A673 (cell line): ENCODE results near the gene LGALS13.

Source experiments
- EZH2 ChIP-seq: fragments of 200-600 bp; sonication (generic); IDR thresholded peaks from 2 replicates; pipeline ENCODE4 v1.6.1; 2017; ENCODE audit warnings: borderline replicate concordance, low read depth, mild to moderate bottlenecking, mixed read lengths, antibody characterized with exemption, low read length; ENCODE audit not compliant: poor library complexity, severe bottlenecking
- TF ChIP-seq, protein P1 (sequence below): fragments of 300-800, 200-600 bp; sonication (generic); conservative IDR thresholded peaks from 2 replicates; pipeline ENCODE4 v1.5.1; 2017; ENCODE audit warnings: low read depth, mild to moderate bottlenecking, antibody characterized with exemption, low read length, moderate library complexity, mixed read lengths

DNA sequence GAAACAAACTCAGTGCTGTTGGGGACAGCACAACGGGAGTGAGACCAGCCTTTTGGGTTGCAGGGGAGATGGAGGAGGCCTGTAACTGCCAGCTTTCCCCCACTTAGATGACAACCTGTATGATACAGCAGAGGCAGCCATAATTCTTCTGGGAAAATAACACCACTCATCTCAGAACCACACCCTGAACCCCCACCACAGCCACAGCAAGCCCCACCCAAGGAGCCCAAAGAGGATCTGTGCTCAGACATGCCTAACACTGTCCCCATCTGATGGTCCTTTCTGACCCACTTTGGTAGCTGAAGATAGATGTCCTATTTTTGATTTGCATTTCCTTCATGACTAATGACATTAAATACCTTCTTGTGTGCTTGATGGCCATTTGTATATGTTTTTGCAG lies 15.4 kb downstream of the LGALS13 start:
- TF ChIP-seq, protein P1, sequence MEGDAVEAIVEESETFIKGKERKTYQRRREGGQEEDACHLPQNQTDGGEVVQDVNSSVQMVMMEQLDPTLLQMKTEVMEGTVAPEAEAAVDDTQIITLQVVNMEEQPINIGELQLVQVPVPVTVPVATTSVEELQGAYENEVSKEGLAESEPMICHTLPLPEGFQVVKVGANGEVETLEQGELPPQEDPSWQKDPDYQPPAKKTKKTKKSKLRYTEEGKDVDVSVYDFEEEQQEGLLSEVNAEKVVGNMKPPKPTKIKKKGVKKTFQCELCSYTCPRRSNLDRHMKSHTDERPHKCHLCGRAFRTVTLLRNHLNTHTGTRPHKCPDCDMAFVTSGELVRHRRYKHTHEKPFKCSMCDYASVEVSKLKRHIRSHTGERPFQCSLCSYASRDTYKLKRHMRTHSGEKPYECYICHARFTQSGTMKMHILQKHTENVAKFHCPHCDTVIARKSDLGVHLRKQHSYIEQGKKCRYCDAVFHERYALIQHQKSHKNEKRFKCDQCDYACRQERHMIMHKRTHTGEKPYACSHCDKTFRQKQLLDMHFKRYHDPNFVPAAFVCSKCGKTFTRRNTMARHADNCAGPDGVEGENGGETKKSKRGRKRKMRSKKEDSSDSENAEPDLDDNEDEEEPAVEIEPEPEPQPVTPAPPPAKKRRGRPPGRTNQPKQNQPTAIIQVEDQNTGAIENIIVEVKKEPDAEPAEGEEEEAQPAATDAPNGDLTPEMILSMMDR, result no peak
- no peak for TF ChIP-seq EZH2
